SKM-1 treated with dmso at 0.1 percent for 144 hours (cell line): ENCODE results near the gene PRPS1.
"Not testable (repeated sequence)": the region's sequence is repeated elsewhere in the genome, so short reads cannot be mapped to it uniquely, and the experiment has no call there.

Source experiments
- DNase-seq: peaks from one replicate; lab custom pipeline; 2025; ENCODE audit not compliant: unreplicated experiment; lab: John Stamatoyannopoulos, UW

PRPS1 gene

GRCh38 chrX:107674480-107675364, 46.4 kb downstream of the PRPS1 start:
- peak; percentile 24 for DNase-seq

DNA sequence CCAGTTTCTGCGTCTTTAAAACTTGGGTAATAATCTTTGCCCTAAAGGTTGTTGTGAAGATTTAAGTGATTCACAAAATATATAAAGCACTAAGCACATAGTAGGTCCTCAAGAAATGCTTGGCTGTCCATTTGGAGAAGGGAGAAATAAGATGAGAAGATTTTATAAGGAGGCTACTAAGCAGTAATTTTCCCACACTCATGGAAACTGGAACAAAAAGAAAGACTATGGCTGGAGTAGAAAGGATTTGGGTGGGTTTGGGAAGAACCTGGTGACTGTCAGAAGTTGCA, 47.0 kb downstream of the PRPS1 start:
- DNase-seq = no peak

- DNase-seq = peak; percentile 47
Measured at GRCh38 chrX:107675823-107676555, 47.7 kb downstream of the PRPS1 start.

- DNase-seq = peak; percentile 65
Measured at GRCh38 chrX:107676559-107677378, 48.5 kb downstream of the PRPS1 start.

GRCh38 chrX:107677501-107677901, 49.2 kb downstream of the PRPS1 start:
- no peak for DNase-seq

GRCh38 chrX:107677909-107678308, 49.6 kb downstream of the PRPS1 start:
- no peak for DNase-seq

GRCh38 chrX:107678957-107679740, 50.8 kb downstream of the PRPS1 start:
- DNase-seq = peak; percentile 28

- DNase-seq = no peak
Measured at GRCh38 chrX:107682256-107682655, 53.9 kb downstream of the PRPS1 start.

GRCh38 chrX:107683124-107683895, 55.0 kb downstream of the PRPS1 start:
- DNase-seq = no peak

- DNase-seq = no peak
Measured at GRCh38 chrX:107683931-107684330, 55.6 kb downstream of the PRPS1 start.

DNA sequence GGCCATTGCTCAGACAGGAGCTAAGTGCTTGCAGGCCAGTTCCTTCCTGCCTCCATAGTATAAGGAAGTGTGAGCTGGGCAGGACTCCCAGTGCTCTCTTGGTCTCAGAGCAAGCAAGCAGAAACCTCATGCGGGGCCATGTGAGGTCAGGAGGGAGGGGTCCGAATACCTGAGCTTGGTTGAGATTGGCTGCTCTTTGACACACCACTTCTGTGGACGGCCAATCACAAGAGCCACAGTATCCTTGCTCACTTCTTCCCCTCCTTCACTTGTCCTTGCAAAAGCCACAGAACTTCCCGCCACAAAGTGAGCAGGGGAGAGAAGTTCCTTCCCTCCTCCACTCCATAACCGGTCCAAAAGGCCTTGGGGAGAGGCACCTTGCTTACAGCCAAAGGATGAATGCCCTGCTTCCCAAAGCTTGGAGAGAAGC, 56.7 kb downstream of the PRPS1 start:
- DNase-seq = peak; percentile 92

GRCh38 chrX:107685586-107685985, 57.3 kb downstream of the PRPS1 start:
- DNase-seq = not testable (repeated sequence)

DNA sequence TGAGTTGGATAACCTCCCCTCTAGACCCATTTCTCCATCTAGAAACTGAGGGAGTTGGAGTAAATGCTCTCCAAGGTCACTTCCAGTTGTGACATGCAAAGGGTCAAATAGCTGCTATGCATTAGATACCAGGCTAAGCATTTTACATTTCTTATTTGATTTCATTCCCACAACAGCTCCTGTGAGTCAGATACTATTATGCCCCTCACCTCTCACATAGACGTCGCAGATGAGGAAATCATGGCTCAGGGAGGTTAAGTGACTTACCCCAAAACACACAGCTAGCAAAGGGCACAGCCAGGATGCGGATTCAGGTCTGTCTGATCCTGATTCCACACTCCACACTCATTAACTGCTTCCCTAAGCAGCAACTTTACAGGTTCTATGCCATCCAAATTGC, 57.7 kb downstream of the PRPS1 start:
- no peak for DNase-seq

DNA sequence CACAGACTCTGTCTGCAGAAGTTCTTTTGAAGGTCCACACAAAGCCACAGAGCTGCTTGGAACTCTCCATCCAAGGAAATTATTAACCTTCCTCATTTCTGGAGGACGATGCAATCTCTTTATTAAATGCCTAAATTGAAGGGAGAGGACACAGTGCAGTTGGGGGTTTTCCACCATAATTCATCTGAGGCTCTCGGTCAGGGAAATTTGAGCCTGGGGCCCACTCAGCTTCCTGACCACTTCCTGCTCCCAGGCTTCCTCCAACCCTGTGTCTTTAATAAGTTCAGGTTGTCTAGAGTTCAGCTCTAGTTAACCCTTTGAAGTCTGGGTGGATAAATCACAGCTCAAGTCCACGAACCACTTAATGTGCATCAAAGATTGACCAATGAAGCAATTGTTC, 58.5 kb downstream of the PRPS1 start:
- no peak for DNase-seq

DNA sequence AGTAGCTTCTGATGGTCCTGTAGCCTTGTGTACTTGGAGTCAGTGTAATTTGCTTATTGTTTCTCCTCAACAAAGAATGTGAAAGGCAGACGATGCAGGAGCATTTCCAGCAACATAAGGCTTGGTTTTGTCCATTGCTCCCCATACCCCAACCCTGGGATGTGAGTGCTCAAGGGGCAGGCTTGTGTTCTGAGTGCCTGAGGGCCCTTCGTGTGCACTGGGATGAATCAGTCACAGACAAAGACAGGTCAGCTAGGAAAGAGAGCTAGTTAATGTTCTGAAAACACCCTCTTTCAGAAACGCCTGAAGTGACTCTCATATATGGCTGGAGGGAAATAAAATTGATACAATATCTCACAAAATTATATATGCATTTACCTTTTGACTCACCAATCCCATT, 59.1 kb downstream of the PRPS1 start:
- DNase-seq = no peak

GRCh38 chrX:107691024-107691448, 62.7 kb downstream of the PRPS1 start:
- DNase-seq = no peak

DNA sequence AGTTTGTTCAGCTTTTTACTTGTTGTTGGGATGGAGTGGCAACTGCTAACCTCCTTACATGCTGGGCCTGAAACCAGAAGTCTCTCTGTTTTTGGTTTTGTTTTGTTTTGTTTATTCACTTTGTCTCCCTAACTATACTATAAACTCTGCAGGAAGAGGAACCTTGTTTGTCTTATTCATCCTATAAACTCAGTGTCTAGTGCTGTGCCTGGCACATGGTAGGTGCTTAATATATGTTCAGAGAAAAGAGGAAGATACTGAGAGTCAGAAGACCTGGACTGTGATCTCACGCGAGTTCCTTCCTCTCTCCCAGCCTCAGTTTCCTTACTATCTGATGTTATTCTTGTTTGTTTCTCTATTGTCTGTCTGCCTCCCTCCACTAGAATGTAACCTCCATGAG, 71.3 kb downstream of the PRPS1 start:
- no peak for DNase-seq

GRCh38 chrX:107700317-107700774, 72.0 kb downstream of the PRPS1 start:
- no peak for DNase-seq
